NT2/D1 (cell line): Measurements from ENCODE around the gene HNF1A.
"Not testable (repeated sequence)": the region's sequence is repeated elsewhere in the genome, so short reads cannot be mapped to it uniquely, and the experiment has no call there.

Experiments used
- DNase-seq: peaks from one replicate; pipeline ENCODE4 v3.0.0-alpha.2; 2011; ENCODE audit warnings: low read depth, low spot score
- H3K27me3 ChIP-seq: 2 replicates; pipeline ENCODE4 v1.6.0; 2011; ENCODE audit warnings: mild to moderate bottlenecking; ENCODE audit not compliant: insufficient read length, insufficient read depth
- H3K36me3 ChIP-seq: 2 replicates; pipeline ENCODE4 v1.6.1; 2011; ENCODE audit warnings: mild to moderate bottlenecking, low read length, mixed read lengths; ENCODE audit not compliant: insufficient read depth, insufficient read length
- H3K4me1 ChIP-seq: 2 replicates; pipeline ENCODE4 v1.5.1; 2011; ENCODE audit not compliant: insufficient read depth, insufficient read length
- H3K4me3 ChIP-seq: 2 replicates; pipeline ENCODE4 v1.5.1; 2011; ENCODE audit warnings: low read depth; ENCODE audit not compliant: insufficient read length
- H3K9ac ChIP-seq: 2 replicates; pipeline ENCODE4 v1.6.0; 2011; ENCODE audit warnings: low read depth; ENCODE audit not compliant: insufficient read length
- H3K9me3 ChIP-seq: 2 replicates; pipeline ENCODE4 v1.5.1; 2011; ENCODE audit warnings: mild to moderate bottlenecking, low read length; ENCODE audit not compliant: insufficient read depth
- SUZ12 ChIP-seq: IDR thresholded peaks from 2 replicates; pipeline ENCODE4 v1.6.1; 2011; ENCODE audit not compliant: insufficient read length, insufficient read depth; ENCODE audit errors: extremely low read depth
- YY1 ChIP-seq: IDR thresholded peaks from 2 replicates; pipeline ENCODE4 v1.6.1; 2011; ENCODE audit not compliant: insufficient read length, insufficient read depth
- ZNF274 ChIP-seq: IDR thresholded peaks from 2 replicates; pipeline ENCODE4 v1.6.1; 2011; ENCODE audit warnings: mild to moderate bottlenecking, low read depth, low read length

HNF1A gene

GRCh38 chr12:121043067-121043466, 64.7 kb downstream of the HNF1A start:
- TF ChIP-seq SUZ12: no peak
- TF ChIP-seq YY1: no peak
- no peak for TF ChIP-seq ZNF274
- Histone ChIP-seq H3K27me3 (no peaks in the 10 kb centered on the region), H3K36me3 (no peaks in the 10 kb centered on the region), H3K4me1 (no peaks in the 10 kb centered on the region), H3K4me3 (no peak overlapping the region), H3K9me3 (no peaks in the 10 kb centered on the region), H3K9ac (no peak overlapping the region)
- DNase-seq: no peak

DNA sequence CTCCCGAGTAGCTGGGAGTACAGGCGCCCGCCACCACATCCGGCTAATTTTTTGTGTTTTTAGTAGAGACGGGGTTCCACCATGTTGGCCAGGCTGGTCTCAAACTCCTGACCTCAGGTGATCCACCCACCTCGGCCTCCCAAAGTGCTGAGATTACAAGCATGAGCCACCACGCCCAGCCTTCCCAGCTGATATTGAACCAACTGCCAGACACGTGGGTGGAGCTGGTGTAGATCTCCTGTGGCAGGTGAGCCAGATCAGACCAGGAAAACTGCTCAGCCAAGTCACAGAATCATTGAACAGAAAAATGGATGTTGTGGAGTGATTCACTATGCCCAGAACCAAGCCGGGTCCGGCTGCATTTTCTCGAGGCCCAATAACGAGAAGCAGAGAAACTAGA, 69.1 kb downstream of the HNF1A start:
- not testable (repeated sequence) for H3K36me3 ChIP-seq, H3K4me1 ChIP-seq, H3K9ac ChIP-seq, H3K9me3 ChIP-seq, H3K27me3 ChIP-seq, H3K4me3 ChIP-seq, DNase-seq

DNA sequence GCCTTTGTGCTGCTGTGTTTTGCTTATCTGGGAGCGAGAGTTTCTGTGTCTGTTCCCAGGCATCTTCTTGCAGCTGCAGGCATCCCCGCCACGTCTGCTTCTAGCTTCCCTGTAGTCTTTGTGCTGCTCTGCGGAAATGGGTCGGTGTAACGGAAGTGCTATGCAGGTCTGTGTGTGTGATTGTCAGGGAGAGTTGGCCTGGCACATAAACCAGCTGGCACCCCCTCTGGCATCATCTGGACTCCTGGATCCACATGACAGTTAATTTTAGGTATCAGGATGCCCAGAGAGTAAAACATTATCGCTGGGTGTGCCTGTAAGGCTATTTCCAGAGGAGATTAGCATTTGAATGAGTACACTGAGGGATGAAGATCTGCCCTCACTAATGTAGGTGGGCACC, 70.1 kb downstream of the HNF1A start:
- no peak for DNase-seq
- TF ChIP-seq SUZ12: no peak
- no peak for TF ChIP-seq YY1
- TF ChIP-seq ZNF274: no peak
- no peak overlapping the region for H3K4me3 ChIP-seq
- H3K4me1 ChIP-seq: no peaks in the 10 kb centered on the region
- no peaks in the 10 kb centered on the region for H3K9me3 ChIP-seq
- peak overlapping the region; percentile 27 for H3K9ac ChIP-seq
- H3K36me3 ChIP-seq: no peaks in the 10 kb centered on the region
- H3K27me3 ChIP-seq: no peaks in the 10 kb centered on the region

DNA sequence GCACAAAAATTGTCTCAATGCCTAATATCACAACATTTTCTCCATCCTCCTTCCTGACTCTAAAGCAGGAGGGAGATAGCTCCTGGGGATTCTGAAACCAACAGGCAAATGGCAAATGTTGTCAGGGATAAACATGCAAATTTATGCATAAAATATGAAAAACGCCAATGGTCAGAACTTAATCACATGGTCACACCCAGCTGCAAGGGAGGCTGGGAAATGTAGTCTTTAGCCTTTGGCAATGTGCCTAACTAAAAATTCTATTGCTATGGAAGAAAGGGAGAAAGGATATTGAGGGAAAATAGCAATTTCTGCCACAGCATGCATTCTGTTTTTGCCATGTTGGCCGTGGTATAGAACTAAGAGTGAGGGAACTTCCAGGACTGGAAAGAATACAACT, 72.4 kb downstream of the HNF1A start:
- H3K4me1 ChIP-seq: no peaks in the 10 kb centered on the region
- no peak for DNase-seq
- no peaks in the 10 kb centered on the region for H3K27me3 ChIP-seq
- H3K4me3 ChIP-seq: no peak overlapping the region
- H3K36me3 ChIP-seq: no peaks in the 10 kb centered on the region
- no peaks in the 10 kb centered on the region for H3K9me3 ChIP-seq
- H3K9ac ChIP-seq: no peak overlapping the region
- TF ChIP-seq ZNF274: no peak
